Uterus (tissue), 2 donors: Measurements from ENCODE around the gene RAB13.

ENCODE experiments used
- CTCF ChIP-seq, 4 experiments: fragments of 200-600 bp in 2 of 4; fragments of 450-650 bp in 2 of 4; sonication (generic) in 2 of 4; IDR thresholded peaks; one replicate each; pipeline ENCODE4 v1.5.1; 2016 to 2019; ENCODE audit warnings: antibody characterized with exemption in 4 of 4, mild to moderate bottlenecking in 2 of 4, moderate library complexity in 1 of 4
- POLR2A ChIP-seq, 2 donors: fragments of 450-650 bp; IDR thresholded peaks; one replicate each; pipeline ENCODE4 v1.6.1; 2016; ENCODE audit warnings: antibody characterized with exemption in 2 of 2, mild to moderate bottlenecking in 1 of 2, moderate library complexity in 1 of 2

- TF ChIP-seq CTCF (IDR thresholded peaks at IDR 0.05) = no peak
- no peak for TF ChIP-seq POLR2A (IDR thresholded peaks at IDR 0.05)
Measured at GRCh38 chr1:153957744-153958110, 28.4 kb downstream of the RAB13 start.
